Neural cell (in vitro differentiated cells): Measurements from ENCODE around the gene OPRD1. TPM values are rescaled to one million over a fixed set of nuclear protein-coding genes. Genes with fewer than 3 reads are reported as not detected.

Source experiments
- H2AFZ ChIP-seq: fragments of 200-600, 300-800 bp; sonication (generic), shearing (Covaris generic); 2 replicates; pipeline ENCODE4 v1.6.0; 2014; ENCODE audit warnings: low read depth, mild to moderate bottlenecking, antibody characterized with exemption, low read length, moderate library complexity
- H3F3A ChIP-seq: fragments of 200-600 bp; shearing (Covaris generic); 2 replicates; pipeline ENCODE4 v1.6.1; 2016; ENCODE audit warnings: mild to moderate bottlenecking, moderate library complexity, mixed read lengths, antibody characterized with exemption, low read length; ENCODE audit not compliant: insufficient read depth, poor library complexity, severe bottlenecking
- H3K27ac ChIP-seq: fragments of 200-600, 300-800 bp; sonication (generic), shearing (Covaris generic); 2 replicates; pipeline ENCODE4 v1.5.1; 2014; ENCODE audit warnings: mild to moderate bottlenecking, low read length, moderate library complexity
- H3K27me3 ChIP-seq: fragments of 300-800, 200-600 bp; sonication (generic), shearing (Covaris generic); 2 replicates; pipeline ENCODE4 v1.6.0; 2014; ENCODE audit warnings: mild to moderate bottlenecking, low read depth, low read length, moderate library complexity; ENCODE audit not compliant: insufficient read depth
- H3K36me3 ChIP-seq: fragments of 300-800, 200-600 bp; sonication (generic), shearing (Covaris generic); 2 replicates; pipeline ENCODE4 v1.5.1; 2014; ENCODE audit warnings: mild to moderate bottlenecking, antibody characterized with exemption, low read length, moderate library complexity; ENCODE audit not compliant: insufficient read depth
- H3K4me2 ChIP-seq: fragments of 300-800, 200-600 bp; sonication (generic), shearing (Covaris generic); 2 replicates; pipeline ENCODE4 v1.6.0; 2014; ENCODE audit warnings: mild to moderate bottlenecking, low read length
- H3K4me3 ChIP-seq: fragments of 300-800, 200-600 bp; sonication (generic), shearing (Covaris generic); 2 replicates; pipeline ENCODE4 v1.5.1; 2014; ENCODE audit warnings: mild to moderate bottlenecking, low read length, moderate library complexity
- H3K79me2 ChIP-seq: fragments of 200-600 bp; shearing (Covaris generic); replicated peaks from 2 replicates; pipeline ENCODE4 v1.6.0; 2014; ENCODE audit warnings: mild to moderate bottlenecking, low read length, moderate library complexity; ENCODE audit not compliant: insufficient read depth
- H3K9ac ChIP-seq: fragments of 300-800, 200-600 bp; sonication (generic), shearing (Covaris generic); 2 replicates; pipeline ENCODE4 v1.6.1; 2016; ENCODE audit warnings: mild to moderate bottlenecking, low read length, mixed read lengths
- H3K9me2 ChIP-seq: fragments of 200-600 bp; shearing (Covaris generic); 2 replicates; pipeline ENCODE4 v1.6.1; 2016; ENCODE audit warnings: mild to moderate bottlenecking, low read length, mixed read lengths; ENCODE audit not compliant: insufficient read depth
- H3K9me3 ChIP-seq: fragments of 200-600, 300-800 bp; sonication (generic), shearing (Covaris generic); 2 replicates; pipeline ENCODE4 v1.6.1; 2016; ENCODE audit warnings: mild to moderate bottlenecking, mixed run types, low read length, moderate library complexity, mixed read lengths
- H4K20me1 ChIP-seq: fragments of 200-600 bp; shearing (Covaris generic); 2 replicates; pipeline ENCODE4 v1.6.1; 2016; ENCODE audit warnings: mild to moderate bottlenecking, mixed run types; ENCODE audit not compliant: insufficient read depth
- EP300 ChIP-seq: fragments of 450-650 bp; conservative IDR thresholded peaks from 2 replicates; pipeline ENCODE4 v1.6.1; 2014; ENCODE audit warnings: antibody characterized with exemption, mild to moderate bottlenecking, moderate library complexity; ENCODE audit not compliant: poor library complexity, severe bottlenecking
- EZH2 ChIP-seq: fragments of 200-600, 300-800 bp; shearing (Covaris generic), sonication (generic); IDR thresholded peaks from 2 replicates; pipeline ENCODE4 v1.6.1; 2014; ENCODE audit warnings: antibody characterized with exemption, low read length, borderline replicate concordance, mild to moderate bottlenecking; ENCODE audit not compliant: insufficient read depth, poor library complexity, severe bottlenecking
- MXI1 ChIP-seq: fragments of 450-650 bp; conservative IDR thresholded peaks from 2 replicates; pipeline ENCODE4 v1.6.1; 2014; ENCODE audit warnings: antibody characterized with exemption, mild to moderate bottlenecking; ENCODE audit not compliant: poor library complexity, severe bottlenecking
- POLR2AphosphoS5 ChIP-seq: IDR thresholded peaks from 2 replicates; pipeline ENCODE4 v1.6.1; 2012
- RAD21 ChIP-seq: fragments of 450-650 bp; conservative IDR thresholded peaks from 2 replicates; pipeline ENCODE4 v1.6.1; 2014; ENCODE audit warnings: antibody characterized with exemption, mild to moderate bottlenecking, moderate library complexity
- SMC3 ChIP-seq: fragments of 450-650 bp; conservative IDR thresholded peaks from 2 replicates; pipeline ENCODE4 v1.6.1; 2014; ENCODE audit warnings: antibody characterized with exemption, mild to moderate bottlenecking, moderate library complexity; ENCODE audit not compliant: poor library complexity
- TAF1 ChIP-seq: IDR thresholded peaks from 2 replicates; pipeline ENCODE4 v1.6.1; 2012; ENCODE audit warnings: low read depth
- polyA plus RNA-seq: library from polyadenylated mRNA; depleted of rRNA; stranded (reverse); fragments of >200 nt; gene quantifications from 2 replicates; pipeline ENCODE4 v1.2.3, GENCODE V29; 2014
- TF ChIP-seq, protein P1 (sequence below): fragments of 450-650 bp; IDR thresholded peaks from 2 replicates; pipeline ENCODE4 v1.5.1; 2014; ENCODE audit warnings: antibody characterized with exemption, mild to moderate bottlenecking, moderate library complexity; ENCODE audit not compliant: poor library complexity, severe bottlenecking
- TF ChIP-seq, protein P2 (sequence below): IDR thresholded peaks from 2 replicates; pipeline ENCODE4 v1.6.1; 2012; ENCODE audit warnings: borderline replicate concordance

OPRD1 gene
- polyA plus RNA-seq, 1 donor from 2014 or later = 0.09 TPM

DNA sequence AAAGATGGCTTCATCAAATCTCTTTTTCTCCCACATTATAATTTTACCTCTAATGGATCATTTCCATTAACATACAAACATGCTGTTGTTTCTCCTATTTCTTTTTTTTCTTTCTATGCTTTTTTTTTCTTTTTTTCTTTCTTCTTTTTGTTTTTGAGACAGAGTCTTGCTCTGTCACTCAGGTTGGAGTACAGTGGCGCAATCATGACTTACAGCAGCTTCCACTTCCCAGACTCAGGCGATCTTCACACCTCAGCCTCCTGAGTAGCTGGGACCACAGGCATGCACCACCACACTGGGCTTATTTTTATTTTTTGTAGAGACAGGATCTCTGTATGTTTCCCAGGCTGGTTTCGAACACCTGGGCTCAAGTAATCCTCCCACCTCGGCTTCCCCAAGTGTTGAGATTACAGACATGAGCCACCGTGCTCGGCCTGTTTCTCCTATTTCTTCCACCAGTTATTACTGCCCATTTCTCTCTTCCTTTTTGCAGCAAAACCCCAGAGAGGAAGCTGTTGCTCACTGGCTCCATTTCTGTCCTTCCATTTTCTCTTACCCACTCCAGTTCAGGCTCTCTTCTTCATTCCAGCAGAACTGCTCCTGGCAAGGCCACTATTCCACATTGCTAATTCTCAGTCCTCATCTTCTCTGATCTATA lies 32.1 kb upstream of the OPRD1 start:
- H2AFZ ChIP-seq = no peak overlapping the region
- no peaks in the 10 kb centered on the region for H3K9me3 ChIP-seq
- no peaks in the 10 kb centered on the region for H3F3A ChIP-seq
- TF ChIP-seq EZH2 (no peak), TAF1 (no peak), SMC3 (no peak), EP300 (no peak), POLR2AphosphoS5 (no peak), RAD21 (no peak), MXI1 (no peak)
- TF ChIP-seq, protein P1, sequence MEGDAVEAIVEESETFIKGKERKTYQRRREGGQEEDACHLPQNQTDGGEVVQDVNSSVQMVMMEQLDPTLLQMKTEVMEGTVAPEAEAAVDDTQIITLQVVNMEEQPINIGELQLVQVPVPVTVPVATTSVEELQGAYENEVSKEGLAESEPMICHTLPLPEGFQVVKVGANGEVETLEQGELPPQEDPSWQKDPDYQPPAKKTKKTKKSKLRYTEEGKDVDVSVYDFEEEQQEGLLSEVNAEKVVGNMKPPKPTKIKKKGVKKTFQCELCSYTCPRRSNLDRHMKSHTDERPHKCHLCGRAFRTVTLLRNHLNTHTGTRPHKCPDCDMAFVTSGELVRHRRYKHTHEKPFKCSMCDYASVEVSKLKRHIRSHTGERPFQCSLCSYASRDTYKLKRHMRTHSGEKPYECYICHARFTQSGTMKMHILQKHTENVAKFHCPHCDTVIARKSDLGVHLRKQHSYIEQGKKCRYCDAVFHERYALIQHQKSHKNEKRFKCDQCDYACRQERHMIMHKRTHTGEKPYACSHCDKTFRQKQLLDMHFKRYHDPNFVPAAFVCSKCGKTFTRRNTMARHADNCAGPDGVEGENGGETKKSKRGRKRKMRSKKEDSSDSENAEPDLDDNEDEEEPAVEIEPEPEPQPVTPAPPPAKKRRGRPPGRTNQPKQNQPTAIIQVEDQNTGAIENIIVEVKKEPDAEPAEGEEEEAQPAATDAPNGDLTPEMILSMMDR = no peak
- TF ChIP-seq, protein P2, sequence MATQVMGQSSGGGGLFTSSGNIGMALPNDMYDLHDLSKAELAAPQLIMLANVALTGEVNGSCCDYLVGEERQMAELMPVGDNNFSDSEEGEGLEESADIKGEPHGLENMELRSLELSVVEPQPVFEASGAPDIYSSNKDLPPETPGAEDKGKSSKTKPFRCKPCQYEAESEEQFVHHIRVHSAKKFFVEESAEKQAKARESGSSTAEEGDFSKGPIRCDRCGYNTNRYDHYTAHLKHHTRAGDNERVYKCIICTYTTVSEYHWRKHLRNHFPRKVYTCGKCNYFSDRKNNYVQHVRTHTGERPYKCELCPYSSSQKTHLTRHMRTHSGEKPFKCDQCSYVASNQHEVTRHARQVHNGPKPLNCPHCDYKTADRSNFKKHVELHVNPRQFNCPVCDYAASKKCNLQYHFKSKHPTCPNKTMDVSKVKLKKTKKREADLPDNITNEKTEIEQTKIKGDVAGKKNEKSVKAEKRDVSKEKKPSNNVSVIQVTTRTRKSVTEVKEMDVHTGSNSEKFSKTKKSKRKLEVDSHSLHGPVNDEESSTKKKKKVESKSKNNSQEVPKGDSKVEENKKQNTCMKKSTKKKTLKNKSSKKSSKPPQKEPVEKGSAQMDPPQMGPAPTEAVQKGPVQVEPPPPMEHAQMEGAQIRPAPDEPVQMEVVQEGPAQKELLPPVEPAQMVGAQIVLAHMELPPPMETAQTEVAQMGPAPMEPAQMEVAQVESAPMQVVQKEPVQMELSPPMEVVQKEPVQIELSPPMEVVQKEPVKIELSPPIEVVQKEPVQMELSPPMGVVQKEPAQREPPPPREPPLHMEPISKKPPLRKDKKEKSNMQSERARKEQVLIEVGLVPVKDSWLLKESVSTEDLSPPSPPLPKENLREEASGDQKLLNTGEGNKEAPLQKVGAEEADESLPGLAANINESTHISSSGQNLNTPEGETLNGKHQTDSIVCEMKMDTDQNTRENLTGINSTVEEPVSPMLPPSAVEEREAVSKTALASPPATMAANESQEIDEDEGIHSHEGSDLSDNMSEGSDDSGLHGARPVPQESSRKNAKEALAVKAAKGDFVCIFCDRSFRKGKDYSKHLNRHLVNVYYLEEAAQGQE = no peak
- H3K27ac ChIP-seq = no peak overlapping the region
- no peak overlapping the region for H3K4me3 ChIP-seq
- H3K9me2 ChIP-seq = no peaks in the 10 kb centered on the region
- H3K27me3 ChIP-seq = no peaks in the 10 kb centered on the region
- H3K79me2 ChIP-seq = no peaks in the 10 kb centered on the region
- H3K9ac ChIP-seq = no peak overlapping the region
- H3K4me2 ChIP-seq = no peak overlapping the region
- no peaks in the 10 kb centered on the region for H3K36me3 ChIP-seq
- H4K20me1 ChIP-seq = no peaks in the 10 kb centered on the region

DNA sequence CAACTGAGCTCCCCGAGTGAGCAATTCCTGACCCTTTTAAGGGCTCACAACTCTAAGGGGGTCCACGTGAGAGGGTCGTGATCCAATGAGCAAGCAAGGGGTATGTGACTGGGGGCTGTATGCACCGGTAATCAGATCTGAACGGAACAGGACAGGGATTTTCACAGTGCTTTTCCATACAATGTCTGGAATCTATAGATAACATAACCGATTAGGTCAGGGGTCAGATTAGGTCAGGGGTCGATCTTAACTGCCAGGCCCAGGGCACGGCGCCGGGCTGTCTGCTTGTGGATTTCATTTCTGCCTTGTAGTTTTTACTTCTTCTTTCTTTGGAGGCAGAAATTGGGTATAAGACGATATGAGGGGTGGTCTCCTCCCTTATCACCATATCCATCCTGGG lies 30.7 kb upstream of the OPRD1 start:
- Histone ChIP-seq H3K4me2 (no peak overlapping the region), H3K4me3 (no peak overlapping the region), H3K27ac (no peak overlapping the region), H3K79me2 (no peaks in the 10 kb centered on the region), H2AFZ (no peak overlapping the region), H3K9me2 (no peaks in the 10 kb centered on the region), H3K9me3 (no peaks in the 10 kb centered on the region), H3K9ac (no peak overlapping the region), H3K27me3 (no peaks in the 10 kb centered on the region), H4K20me1 (no peaks in the 10 kb centered on the region), H3K36me3 (no peaks in the 10 kb centered on the region), H3F3A (no peaks in the 10 kb centered on the region)
- TF ChIP-seq POLR2AphosphoS5 = no peak
- TF ChIP-seq, protein P2 = no peak
- TF ChIP-seq, protein P1 = no peak
- TF ChIP-seq TAF1 = no peak
- no peak for TF ChIP-seq SMC3
- no peak for TF ChIP-seq MXI1
- TF ChIP-seq EP300 = no peak
- TF ChIP-seq RAD21 = no peak
- no peak for TF ChIP-seq EZH2
